ENCODE measurements around the gene MAEA. TPM values are rescaled to one million over a fixed set of nuclear protein-coding genes. Genes with fewer than 3 reads are reported as not detected.
A peak's percentile ranks its signal among the peaks of the same experiment; 100 is the strongest.
"Not testable (repeated sequence)": the region's sequence is repeated elsewhere in the genome, so short reads cannot be mapped to it uniquely, and the experiment has no call there.

MAEA gene
- total RNA-seq, 1 donor from 2014 or later = 50.3 TPM

DNA sequence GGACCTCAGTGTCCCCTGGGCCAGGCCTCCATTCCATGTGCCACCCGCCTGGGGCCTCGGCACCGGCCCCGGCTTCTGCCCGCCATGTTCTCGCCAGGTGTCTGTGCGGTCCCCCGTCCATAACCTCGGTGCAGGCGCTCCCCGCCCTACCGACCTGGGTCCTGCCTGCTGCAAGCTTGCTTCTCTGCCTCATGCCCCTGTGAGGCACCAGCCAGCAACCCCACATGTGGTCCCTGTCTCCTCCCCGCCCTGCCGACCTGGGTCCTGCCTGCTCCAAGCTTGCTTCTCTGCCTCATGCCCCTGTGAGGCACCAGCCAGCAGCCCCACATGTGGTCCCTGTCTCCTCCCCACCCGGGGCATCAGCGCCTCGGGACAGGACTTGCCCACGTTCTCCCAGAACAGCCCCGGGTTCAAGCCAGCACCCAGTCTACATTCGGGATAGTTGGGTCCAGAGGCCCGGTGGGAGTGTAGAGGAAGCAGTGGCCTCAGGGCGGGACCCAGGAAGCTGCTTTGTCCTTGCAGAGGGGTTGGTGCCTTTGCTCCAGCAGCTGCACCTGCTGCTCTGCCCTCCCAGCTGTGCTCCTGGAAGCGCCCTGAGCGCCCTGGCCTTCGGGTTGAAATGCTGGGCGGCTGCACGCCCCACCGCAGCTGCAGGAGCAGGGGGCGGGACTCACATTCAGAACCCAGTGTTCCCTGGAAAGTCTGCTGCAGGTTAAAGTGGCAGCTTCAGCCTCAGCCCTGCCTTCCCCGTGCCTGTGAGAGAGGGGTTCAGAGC is 37.2 kb downstream of the MAEA start:
- intact Hi-C loops (cut with DNase I) = no loop called here
- no peak for ATAC-seq (ENCODE audit: poor library complexity)

GRCh38 chr4:1327526-1328266 is 38.0 kb downstream of the MAEA start:
- ATAC-seq (ENCODE audit: poor library complexity) = no peak
- no peak for DNase-seq
- intact Hi-C loops (cut with DNase I) = no loop called here

More for the DNA sequence above, 37.2 kb downstream of the MAEA start:
- DNase-seq = peak; percentile 36

DNA sequence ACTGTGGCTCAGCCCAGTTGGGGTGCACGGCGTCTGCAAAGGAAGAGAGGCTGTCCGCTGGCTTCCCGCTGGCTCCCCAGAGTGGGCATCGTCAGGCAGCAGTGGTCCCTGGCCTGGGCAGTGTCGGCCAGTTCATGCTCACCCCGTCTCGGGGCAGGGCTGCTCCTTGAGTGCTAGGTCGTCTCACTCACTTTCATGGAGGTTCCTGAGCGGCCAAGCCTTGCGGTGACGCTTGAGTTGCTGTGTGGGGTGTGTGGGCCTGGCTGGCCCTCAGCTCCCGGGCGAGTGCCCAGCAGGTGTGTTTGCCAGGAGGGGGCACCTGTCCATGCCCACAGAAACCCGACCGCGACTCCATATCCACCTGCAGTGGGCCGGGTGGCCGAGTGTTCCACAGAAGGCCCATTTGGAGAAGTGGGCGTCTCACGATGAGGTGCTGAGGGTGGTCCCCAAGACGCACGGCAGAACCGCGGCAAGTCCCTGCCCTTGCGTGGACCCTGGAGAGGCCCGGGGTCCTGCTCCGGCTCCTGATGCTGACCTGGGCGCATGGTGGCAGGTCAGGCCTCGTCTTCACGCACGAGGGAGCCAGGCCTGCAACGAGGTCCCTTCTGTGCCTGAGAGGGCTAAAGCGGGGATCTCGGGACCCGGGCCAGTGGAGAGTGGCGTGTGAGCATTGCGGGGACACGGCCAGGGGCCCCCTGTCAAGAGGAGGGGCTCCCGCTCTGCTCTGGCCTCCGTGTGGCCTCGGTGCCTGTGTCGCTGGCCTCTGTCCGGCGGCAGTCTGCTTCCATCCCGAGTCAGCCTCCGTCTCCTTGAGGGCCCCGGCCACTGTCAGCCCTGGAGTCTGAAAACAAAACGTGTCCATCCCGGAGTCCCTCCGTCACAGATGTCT is 38.8 kb downstream of the MAEA start:
- no peak for ATAC-seq (ENCODE audit: poor library complexity)
- intact Hi-C loops (cut with DNase I) = no loop called here
- no peak for DNase-seq

DNA sequence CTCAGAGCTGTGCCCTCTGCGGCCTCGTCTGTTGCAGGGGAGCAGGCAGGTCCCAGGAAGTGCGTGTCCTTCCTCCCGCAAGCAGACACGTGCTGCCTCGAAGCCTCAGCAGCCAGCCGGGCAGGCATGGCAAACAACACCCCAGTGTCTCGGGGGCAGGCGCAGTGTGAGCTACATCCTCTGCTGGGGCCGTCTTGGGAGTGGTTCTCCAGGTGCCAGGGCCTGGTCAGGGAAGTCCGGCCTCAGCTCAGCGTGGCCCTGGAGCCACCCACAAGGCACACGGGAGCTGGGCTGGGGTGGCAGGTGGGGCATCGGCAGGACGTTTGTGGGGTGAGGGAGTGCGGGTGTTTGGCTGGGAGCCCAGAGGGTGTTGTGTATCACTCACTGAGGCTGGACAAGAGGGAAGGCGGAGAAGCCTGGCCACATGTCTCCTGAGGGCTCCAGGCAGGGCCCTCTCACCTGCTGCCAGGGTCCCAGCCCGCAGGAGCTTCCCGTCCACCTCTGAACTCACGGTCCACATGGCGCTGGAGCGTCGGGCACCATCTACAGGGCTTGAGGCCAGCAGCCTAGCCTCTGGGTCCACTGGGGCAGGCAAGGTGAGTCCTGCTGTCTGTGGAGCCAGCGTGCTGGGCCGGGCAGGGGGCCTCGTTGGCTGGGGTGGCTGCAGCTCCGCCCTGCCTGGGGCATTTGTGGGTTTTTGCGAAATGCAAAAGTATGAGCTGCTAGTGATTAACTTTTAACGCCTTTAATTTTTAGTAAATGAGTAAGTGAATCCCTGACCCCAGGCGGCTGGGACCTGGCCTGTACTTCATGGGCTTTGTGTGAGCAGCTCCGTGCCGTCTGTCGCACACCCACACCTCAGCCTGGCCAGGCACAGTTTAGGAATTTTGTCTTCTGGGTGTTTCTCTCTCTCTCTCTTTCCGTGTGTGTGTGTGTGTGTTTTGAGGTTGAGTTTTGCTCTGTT is 40.0 kb downstream of the MAEA start:
- peak; percentile 39 for DNase-seq
- intact Hi-C loops (cut with DNase I) = no loop called here
- ATAC-seq (ENCODE audit: poor library complexity) = peak; percentile 36

- DNase-seq = no peak
- intact Hi-C loops (cut with DNase I) = no loop called here
- ATAC-seq (ENCODE audit: poor library complexity) = no peak
Measured at GRCh38 chr4:1330761-1331590, 41.3 kb downstream of the MAEA start.

- intact Hi-C loops (cut with DNase I) = no loop called here
- ATAC-seq (ENCODE audit: poor library complexity) = no peak
- no peak for DNase-seq
Measured at GRCh38 chr4:1331591-1332353, 42.1 kb downstream of the MAEA start.

- DNase-seq = no peak
- intact Hi-C loops (cut with DNase I) = no loop called here
- no peak for ATAC-seq (ENCODE audit: poor library complexity)
Measured at GRCh38 chr4:1332686-1333085, 43.0 kb downstream of the MAEA start.

DNA sequence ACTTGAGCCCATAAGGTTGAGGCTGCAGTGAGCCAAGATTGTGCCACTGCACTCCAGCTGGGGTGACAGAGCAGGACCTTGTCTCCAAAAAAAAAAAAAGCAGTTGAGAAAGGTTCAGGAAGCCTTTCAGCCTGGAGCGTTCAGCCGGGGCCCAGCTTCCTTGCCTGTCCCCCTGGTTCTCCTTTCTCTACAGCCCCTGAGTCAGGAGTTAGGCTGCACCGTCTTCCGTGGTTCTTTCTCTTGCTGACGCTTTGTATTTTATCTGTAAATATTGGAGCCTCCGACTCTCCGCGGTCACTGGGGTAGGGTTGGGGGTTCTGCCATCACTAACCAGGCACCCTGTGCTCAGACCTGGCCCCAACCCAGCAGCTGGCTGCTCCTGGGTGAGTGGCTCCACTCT is 43.6 kb downstream of the MAEA start:
- peak; percentile 13 for ATAC-seq (ENCODE audit: poor library complexity)

GRCh38 chr4:1333851-1334578 is 44.3 kb downstream of the MAEA start:
- DNase-seq; ATAC-seq (ENCODE audit: poor library complexity); intact Hi-C loops (cut with DNase I): not testable (repeated sequence)

More for the DNA sequence above, 43.6 kb downstream of the MAEA start:
- intact Hi-C loops (cut with DNase I) = no loop called here
- DNase-seq = no peak

DNA sequence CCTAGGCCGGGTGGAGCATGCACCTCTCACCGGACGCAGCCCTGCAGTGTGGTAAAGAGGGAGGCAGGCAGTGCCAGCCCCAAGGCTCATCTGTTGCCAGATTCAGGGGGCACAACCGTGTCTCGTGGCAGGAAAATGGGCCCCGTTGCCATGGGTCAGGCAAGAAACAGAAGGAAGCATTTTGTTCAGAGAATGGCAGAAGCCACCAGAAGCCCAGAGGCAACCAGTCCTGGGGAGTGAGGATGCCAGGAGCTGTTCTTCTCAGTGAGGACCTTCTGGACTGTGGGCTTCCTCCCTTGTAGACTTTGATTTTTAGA is 44.8 kb downstream of the MAEA start:
- no peak for ATAC-seq (ENCODE audit: poor library complexity)
- intact Hi-C loops (cut with DNase I) = no loop called here
- DNase-seq = no peak

DNA sequence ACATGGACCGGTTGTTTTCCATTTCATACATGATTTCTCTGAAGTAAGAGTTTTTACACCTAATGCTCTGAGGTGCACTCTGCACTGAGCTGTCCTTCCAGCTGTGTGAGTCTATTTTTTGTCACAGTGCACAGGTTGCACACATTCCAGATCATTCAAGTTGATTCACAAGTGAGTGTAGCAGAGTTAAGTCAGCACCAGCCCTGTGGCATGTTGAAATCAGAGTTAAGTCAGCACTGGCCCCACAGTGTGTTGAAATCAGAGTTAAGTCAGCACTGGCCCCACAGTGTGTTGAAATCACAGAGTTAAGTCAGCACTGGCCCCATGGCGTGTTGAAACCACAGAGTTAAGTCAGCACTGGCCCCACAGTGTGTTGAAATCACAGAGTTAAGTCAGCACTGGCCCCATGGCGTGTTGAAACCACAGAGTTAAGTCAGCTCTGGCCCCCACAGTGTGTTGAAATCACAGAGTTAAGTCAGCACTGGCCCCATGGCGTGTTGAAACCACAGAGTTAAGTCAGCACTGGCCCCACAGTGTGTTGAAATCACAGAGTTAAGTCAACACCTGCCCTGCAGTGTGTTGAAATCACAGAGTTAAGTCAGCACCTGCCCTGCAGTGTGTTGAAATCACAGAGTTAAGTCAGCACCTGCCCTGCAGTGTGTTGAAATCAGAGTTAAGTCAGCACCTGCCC is 45.6 kb downstream of the MAEA start:
- DNase-seq; intact Hi-C loops (cut with DNase I); ATAC-seq (ENCODE audit: poor library complexity): not testable (repeated sequence)

GRCh38 chr4:1336088-1336491 is 46.4 kb downstream of the MAEA start:
- intact Hi-C loops (cut with DNase I) = no loop called here
- DNase-seq = no peak
- no peak for ATAC-seq (ENCODE audit: poor library complexity)

DNA sequence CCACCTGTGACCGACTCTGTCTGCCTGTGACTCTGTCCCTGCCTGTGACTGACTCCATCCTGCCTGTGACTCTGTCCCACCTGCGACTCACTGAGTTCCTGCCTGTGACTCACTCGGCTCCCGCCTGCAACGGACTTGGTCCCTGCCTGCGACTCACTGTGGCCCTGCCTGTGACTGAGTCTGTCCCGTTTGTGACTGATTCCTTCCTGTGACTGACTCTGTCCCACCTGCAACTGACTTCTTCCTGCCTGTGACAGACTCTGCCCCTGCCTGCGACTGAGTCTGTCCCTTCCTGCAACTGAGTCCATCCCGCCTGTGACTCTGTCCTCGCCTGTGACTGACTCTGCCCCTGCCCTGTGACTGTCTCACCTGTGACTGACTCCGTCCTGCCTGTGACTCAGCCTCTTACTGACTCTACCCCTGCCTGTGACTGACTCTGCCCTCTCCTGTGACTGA is 47.7 kb downstream of the MAEA start:
- no peak for DNase-seq
- no peak for ATAC-seq (ENCODE audit: poor library complexity)
- intact Hi-C loops (cut with DNase I) = no loop called here

- DNase-seq (no peak), ATAC-seq (ENCODE audit: poor library complexity) (no peak)
- intact Hi-C loops (cut with DNase I) = no loop called here
Measured at GRCh38 chr4:1337951-1338751, 48.5 kb downstream of the MAEA start.

Data from Right ventricle myocardium superior (tissue), 1 donor.